Esophagus mucosa (tissue), 1 donor: ENCODE data around the gene ZBED6. TPM values are rescaled to one million over a fixed set of nuclear protein-coding genes. Genes with fewer than 3 reads are reported as not detected.

ENCODE experiments used
- ATAC-seq: fragments of 200-7000 bp; cut with Tn5 transposase; one replicate; pipeline ENCODE4 v1.9.1; 2020
- total RNA-seq: library from RNA; stranded (reverse); gene quantifications from one replicate; pipeline ENCODE4 v1.2.4, GENCODE V29; 2023
- donor health status: DM: yes; HTN: yes; CAD: no.

The ZBED6 gene
- total RNA-seq, 1 donor from 2014 or later, result 18.5 TPM

DNA sequence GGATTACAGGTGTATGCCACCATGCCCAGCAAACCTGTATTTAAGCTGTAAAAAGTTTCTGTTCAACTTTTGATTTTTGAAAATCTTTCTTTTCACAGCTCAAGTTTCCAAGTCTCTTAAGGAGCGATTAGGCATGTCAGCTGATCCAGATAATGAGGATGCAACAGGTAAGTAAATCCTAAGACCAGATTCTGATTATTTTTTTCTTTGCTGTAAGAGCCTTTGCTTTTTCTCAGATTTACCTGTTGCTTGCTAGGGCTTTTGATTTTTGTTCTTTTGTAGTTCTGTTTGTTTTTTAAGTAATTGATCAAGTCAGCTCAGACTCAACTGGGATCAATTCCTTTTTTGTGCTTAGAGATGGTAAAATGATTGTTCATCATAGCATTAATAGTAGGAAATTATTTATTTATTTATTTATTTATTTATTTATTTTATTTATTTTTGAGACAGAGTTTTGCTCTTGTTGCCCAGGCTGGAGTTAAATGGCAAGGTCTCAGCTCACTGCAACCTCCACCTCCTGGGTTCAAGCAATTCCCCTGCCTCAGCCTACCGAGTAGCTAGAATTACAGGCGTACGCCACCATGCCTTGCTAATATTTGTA is 44.9 kb downstream of the ZBED6 start:
- no peak for ATAC-seq

DNA sequence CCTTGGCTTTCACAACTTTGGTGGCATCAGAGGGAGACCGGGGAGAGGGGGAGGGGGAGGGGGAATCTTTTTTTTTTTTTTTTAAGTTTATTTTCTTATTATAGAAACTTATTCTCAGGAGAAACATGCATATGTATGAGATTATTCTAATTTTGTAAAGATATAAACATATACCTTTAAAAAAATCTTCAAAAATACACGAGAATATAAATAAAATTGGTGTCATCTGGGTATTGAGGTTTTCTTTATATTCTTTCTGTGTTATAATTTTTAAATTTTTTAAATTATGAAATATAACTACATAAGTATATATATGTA is 47.1 kb downstream of the ZBED6 start:
- no peak for ATAC-seq

DNA sequence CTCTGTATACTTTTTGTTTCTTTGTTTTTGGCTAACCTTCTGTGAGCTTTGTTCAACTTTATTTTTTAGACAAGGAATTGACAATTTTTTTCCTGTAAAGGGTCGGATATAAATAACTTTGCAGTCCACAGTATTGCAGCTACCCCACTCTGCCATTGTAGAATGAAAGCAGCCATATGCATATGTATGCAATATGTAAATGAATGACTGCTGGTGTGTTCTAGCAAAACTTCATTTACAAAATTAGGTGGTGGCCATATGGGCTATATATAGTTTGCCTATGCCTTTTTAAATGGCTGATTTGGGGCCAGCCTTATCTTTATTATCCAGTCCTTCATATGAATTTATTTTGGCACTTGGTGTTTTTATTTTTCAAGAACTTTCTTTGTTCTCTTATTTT is 48.0 kb downstream of the ZBED6 start:
- no peak for ATAC-seq

Other genes with a start within 250 kb of the ZBED6 start
- gene ATP2B4, start 168.8 kb upstream of the ZBED6 start, total RNA-seq, result 28.3 TPM
- gene LAX1, start 30.4 kb upstream of the ZBED6 start, total RNA-seq, result 0.84 TPM
- gene ZC3H11A, start within 50 bp of the ZBED6 start, total RNA-seq, result 38.6 TPM
- gene SNRPE, start 66.0 kb downstream of the ZBED6 start, total RNA-seq, result 67.4 TPM